ENCODE measurements around the gene IFIT2.

DNA sequence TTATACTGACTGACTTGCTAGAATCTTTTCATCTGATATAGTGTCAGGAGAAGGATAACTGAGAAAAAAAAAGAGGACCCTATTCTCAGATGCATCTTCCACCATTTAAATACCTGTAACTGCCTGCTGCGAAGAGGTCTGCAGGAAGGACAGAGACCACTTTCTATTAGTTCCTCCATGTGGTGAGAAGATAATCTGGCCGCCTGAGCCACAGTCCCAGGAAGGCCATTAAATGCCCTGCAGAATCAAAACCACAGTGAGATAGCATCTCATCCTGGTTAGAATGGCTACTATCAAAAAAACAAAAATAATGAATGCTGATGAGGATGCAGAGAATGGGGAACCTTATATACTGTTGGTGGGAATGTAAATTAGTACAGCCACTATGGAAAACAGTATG, 56.1 kb downstream of the IFIT2 start:
- TF ChIP-seq, protein P1, sequence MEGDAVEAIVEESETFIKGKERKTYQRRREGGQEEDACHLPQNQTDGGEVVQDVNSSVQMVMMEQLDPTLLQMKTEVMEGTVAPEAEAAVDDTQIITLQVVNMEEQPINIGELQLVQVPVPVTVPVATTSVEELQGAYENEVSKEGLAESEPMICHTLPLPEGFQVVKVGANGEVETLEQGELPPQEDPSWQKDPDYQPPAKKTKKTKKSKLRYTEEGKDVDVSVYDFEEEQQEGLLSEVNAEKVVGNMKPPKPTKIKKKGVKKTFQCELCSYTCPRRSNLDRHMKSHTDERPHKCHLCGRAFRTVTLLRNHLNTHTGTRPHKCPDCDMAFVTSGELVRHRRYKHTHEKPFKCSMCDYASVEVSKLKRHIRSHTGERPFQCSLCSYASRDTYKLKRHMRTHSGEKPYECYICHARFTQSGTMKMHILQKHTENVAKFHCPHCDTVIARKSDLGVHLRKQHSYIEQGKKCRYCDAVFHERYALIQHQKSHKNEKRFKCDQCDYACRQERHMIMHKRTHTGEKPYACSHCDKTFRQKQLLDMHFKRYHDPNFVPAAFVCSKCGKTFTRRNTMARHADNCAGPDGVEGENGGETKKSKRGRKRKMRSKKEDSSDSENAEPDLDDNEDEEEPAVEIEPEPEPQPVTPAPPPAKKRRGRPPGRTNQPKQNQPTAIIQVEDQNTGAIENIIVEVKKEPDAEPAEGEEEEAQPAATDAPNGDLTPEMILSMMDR (IDR thresholded peaks at IDR 0.05), result no peak
- TF ChIP-seq POLR2AphosphoS5 (IDR thresholded peaks at IDR 0.05; ENCODE audit: low read depth, low read length), result no peak
